GM13977 (cell line): Measurements from ENCODE around the gene CTIF.
A peak's percentile ranks its signal among the peaks of the same experiment; 100 is the strongest.

Experiments used
- DNase-seq: peaks from one replicate; pipeline ENCODE4 v3.0.0; 2012; ENCODE audit warnings: low spot score
- CTCF ChIP-seq: IDR thresholded peaks from 2 replicates; pipeline ENCODE4 v1.5.1; 2012; ENCODE audit warnings: mild to moderate bottlenecking, control low read depth; ENCODE audit not compliant: insufficient read depth; ENCODE audit errors: extremely low read depth, missing control alignments
- in situ Hi-C: fragments of 300-500 bp; cut with MboI; formaldehyde crosslinking; loops from one replicate; pipeline ENCODE4 v1.12.0; 2022; ENCODE audit warnings: low sequenced_read_pairs, low pct_unique_long_range_greater_than_20kb, mixed read lengths, inconsistent platforms; ENCODE audit not compliant: unreplicated experiment

CTIF gene

GRCh38 chr18:48673853-48674721 lies 135.3 kb downstream of the CTIF start:
- no peak for TF ChIP-seq CTCF
- in situ Hi-C loops = no loop called here
- no peak for DNase-seq

DNA sequence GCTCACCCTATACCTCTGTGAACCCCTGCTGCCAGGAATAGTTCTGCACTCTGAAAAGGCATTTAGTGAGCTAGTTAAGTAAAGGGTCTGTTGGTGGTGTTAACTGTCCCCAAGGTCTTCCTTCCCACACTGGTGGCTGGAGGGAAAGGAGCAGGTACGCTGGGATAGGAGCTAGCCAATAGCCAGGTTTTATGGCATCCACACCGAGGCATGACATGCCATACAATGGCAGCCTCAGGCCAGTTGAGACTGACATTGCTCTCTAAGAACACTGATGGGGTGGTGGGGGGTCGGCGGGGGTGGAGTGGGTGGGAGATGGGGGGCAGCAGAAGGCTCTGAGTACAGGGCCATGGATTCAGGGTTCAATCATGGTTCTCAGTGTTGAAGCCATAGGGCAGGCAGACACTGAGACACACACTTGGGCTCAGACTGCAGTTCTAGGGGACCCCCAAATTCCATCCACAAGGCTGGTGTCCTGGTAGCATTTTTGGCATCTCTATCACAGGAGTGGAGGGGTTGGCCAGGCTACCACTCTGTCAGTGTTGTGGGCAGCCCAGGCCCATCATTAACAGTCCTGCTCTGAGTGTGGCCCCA lies 136.0 kb downstream of the CTIF start:
- DNase-seq = no peak
- in situ Hi-C loops = loop anchor here (25.0 kb wide), 2 partner anchors 562 to 762 kb away; no protein-coding TSS in a partner anchor
- no peak for TF ChIP-seq CTCF

- DNase-seq = peak; percentile 88
- TF ChIP-seq CTCF = peak; percentile 96
- in situ Hi-C loops = loop anchor here (25.0 kb wide), 2 partner anchors 562 to 762 kb away; no protein-coding TSS in a partner anchor
These were observed 136.5 kb downstream of the CTIF start for GRCh38 chr18:48675352-48675761.

GRCh38 chr18:48675912-48676311 lies 137.1 kb downstream of the CTIF start:
- no peak for DNase-seq
- in situ Hi-C loops = loop anchor here (25.0 kb wide), 2 partner anchors 561 to 761 kb away; no protein-coding TSS in a partner anchor
- TF ChIP-seq CTCF = no peak

DNA sequence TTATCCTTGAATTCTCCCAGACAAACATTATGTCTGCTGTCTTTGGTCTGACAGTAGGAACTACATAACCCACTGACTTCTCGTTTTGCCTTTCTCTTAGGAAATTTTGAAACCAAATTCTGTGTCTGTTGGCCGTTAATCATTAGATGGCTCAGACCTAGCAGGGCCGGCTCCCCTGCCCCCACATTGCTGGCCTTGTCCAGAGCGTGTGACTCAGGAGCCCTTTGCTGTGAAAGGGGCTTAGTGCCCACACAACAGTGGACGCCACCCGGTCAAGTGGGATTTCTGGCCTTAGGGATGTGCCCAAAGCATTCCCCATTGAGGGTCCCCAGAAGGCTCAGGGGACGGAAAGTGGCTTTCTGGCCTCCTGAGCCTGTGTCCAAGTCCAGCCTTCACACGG lies 137.5 kb downstream of the CTIF start:
- no peak for TF ChIP-seq CTCF
- in situ Hi-C loops = loop anchor here (25.0 kb wide), 2 partner anchors 561 to 761 kb away; no protein-coding TSS in a partner anchor
- no peak for DNase-seq

DNA sequence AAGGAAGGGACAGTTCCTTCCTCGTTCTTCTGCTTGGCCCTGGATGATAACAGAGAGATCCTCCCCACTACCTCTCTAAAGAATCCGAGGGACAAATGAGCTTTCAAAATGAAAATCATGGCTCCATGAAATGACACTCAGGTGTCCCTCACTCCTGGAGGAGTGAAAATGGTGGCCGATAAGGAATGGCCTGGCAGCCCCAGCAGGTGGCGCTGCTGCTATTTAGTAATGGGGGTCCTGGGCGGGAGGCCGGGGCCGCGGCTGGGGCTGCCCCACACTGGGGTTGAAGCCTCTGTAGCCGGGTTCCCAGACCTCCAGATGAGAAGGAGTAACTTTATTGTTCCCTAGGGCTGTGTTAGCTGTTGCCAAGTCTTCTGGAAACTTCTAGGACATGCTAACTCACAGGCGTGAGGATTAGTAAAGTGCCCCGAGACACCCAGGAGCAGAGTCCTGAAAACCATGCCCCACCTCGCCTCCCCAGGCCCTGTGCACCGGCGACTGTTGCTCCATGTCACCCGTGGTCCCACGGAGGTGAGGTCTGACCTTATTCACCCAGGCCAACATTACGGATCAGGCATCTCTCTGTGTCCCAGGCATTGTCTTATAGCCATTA lies 138.0 kb downstream of the CTIF start:
- in situ Hi-C loops = loop anchor here (25.0 kb wide), 2 partner anchors 560 to 760 kb away; no protein-coding TSS in a partner anchor
- DNase-seq = peak; percentile 83
- TF ChIP-seq CTCF = peak; percentile 93
